HG03378 (cell line): ENCODE data around the gene OR56A5.
"Not testable (repeated sequence)": the region's sequence is repeated elsewhere in the genome, so short reads cannot be mapped to it uniquely, and the experiment has no call there.

Source experiments
- ATAC-seq: cut with Tn5 transposase; IDR thresholded peaks from one replicate; pipeline ENCODE4 v1.9.1; 2021; ENCODE audit warnings: mild to moderate bottlenecking, moderate library complexity; ENCODE audit not compliant: unreplicated experiment

The OR56A5 gene

GRCh38 chr11:5968394-5968793, at the start of gene OR56A5:
TSS of gene OR56A5 (minus strand) at chr11:5968494. CDS start at chr11:5968494, 0 bp downstream.
- no peak for ATAC-seq

- ATAC-seq, result no peak
These were observed 44.7 kb upstream of the OR56A5 start for GRCh38 chr11:6013042-6013441.

GRCh38 chr11:6012035-6012668, 43.9 kb upstream of the OR56A5 start:
- ATAC-seq, result no peak

- ATAC-seq, result no peak
These were observed 38.6 kb upstream of the OR56A5 start, which contains the start of gene OR56A4 for GRCh38 chr11:6006846-6007245. TSS of gene OR56A4 (minus strand) at chr11:6006946. CDS start at chr11:6002992, 3,954 bp downstream.

GRCh38 chr11:6006395-6006794, 38.1 kb upstream of the OR56A5 start:
- ATAC-seq, result no peak

- no peak for ATAC-seq
These were observed 34.0 kb upstream of the OR56A5 start for GRCh38 chr11:6002202-6002699.

GRCh38 chr11:5994791-5995190, 26.5 kb upstream of the OR56A5 start:
- no peak for ATAC-seq

GRCh38 chr11:5992604-5993251, 24.4 kb upstream of the OR56A5 start:
- ATAC-seq, result no peak

- ATAC-seq, result no peak
These were observed 23.9 kb upstream of the OR56A5 start for GRCh38 chr11:5992150-5992549.

GRCh38 chr11:5989203-5989602, 20.9 kb upstream of the OR56A5 start:
- ATAC-seq, result no peak

GRCh38 chr11:5986885-5987284, 18.6 kb upstream of the OR56A5 start, which contains the start of gene OR52L1:
TSS of gene OR52L1 (minus strand) at chr11:5986985. CDS start at chr11:5986930, 55 bp downstream.
- ATAC-seq, result no peak

GRCh38 chr11:5983443-5983842, 15.1 kb upstream of the OR56A5 start:
- ATAC-seq, result no peak

- ATAC-seq, result no peak
These were observed 5.2 kb upstream of the OR56A5 start for GRCh38 chr11:5973530-5973929.

- ATAC-seq, result no peak
These were observed 586 bp downstream of the OR56A5 start for GRCh38 chr11:5967708-5968107.

GRCh38 chr11:5966958-5967357, 1.3 kb downstream of the OR56A5 start:
- no peak for ATAC-seq

GRCh38 chr11:5960704-5961320, 7.5 kb downstream of the OR56A5 start:
- not testable (repeated sequence) for ATAC-seq

- ATAC-seq, result no peak
These were observed 12.7 kb downstream of the OR56A5 start for GRCh38 chr11:5955586-5955985.

GRCh38 chr11:5941951-5942350, 26.3 kb downstream of the OR56A5 start, which contains the start of gene OR56A3:
TSS of gene OR56A3 (plus strand) at chr11:5942251. CDS start at chr11:5947347, 5,096 bp downstream.
- ATAC-seq, result no peak

GRCh38 chr11:5940748-5941147, 27.5 kb downstream of the OR56A5 start:
- ATAC-seq, result no peak

- ATAC-seq, result no peak
These were observed 29.7 kb downstream of the OR56A5 start for GRCh38 chr11:5938603-5938965.

- no peak for ATAC-seq
These were observed 30.3 kb downstream of the OR56A5 start for GRCh38 chr11:5937868-5938602.
